HepG2 (cell line): ENCODE results near the gene TFEB. TPM values are rescaled to one million over a fixed set of nuclear protein-coding genes. Genes with fewer than 3 reads are reported as not detected.

Source experiments
- ATAC-seq: fragments of 200-7000 bp; cut with Tn5 transposase; 3 replicates; pipeline ENCODE4 v1.9.1; 2020; ENCODE audit warnings: mild to moderate bottlenecking, moderate library complexity
- BruUV-seq: library from RNA; stranded (reverse); fragments of 400-500 nt; replicated peaks from 2 replicates; lab custom pipeline; 2021; lab: Mats Ljungman, UMichigan
- CTCF ChIA-PET: fragments of 300-600 bp; formaldehyde crosslinking; extraction: SDS; loops from one replicate; lab custom pipeline; 2021; ENCODE audit warnings: low total read pairs, inconsistent platforms, low intra/inter-chr PET ratio; lab: Yijun Ruan, JAX
- POLR2A ChIA-PET: fragments of 350-600 bp; sonication (Branson Sonifier 250); formaldehyde crosslinking; loops from one replicate; lab custom pipeline; 2020; ENCODE audit warnings: antibody characterized with exemption, inconsistent platforms; lab: Yijun Ruan, JAX
- DNase-seq: peaks from one replicate; pipeline ENCODE4 v3.0.0-alpha.2; 2015; ENCODE audit warnings: low spot score
- FAIRE-seq: peaks from 3 replicates; lab custom pipeline; 2011; peaks lifted over from hg19 to GRCh38; lab: Jason Lieb, UNC
- H2AFZ ChIP-seq: one replicate; pipeline ENCODE4 v1.6.1; 2011; ENCODE audit warnings: low read length, inconsistent platforms
- H3K27ac ChIP-seq: fragments of 300-600 bp; 3 replicates; pipeline ENCODE4 v1.8.0; 2011; ENCODE audit warnings: mixed run types, mild to moderate bottlenecking, mixed read lengths, low read length, inconsistent platforms; ENCODE audit not compliant: insufficient read depth; ENCODE audit errors: extremely low read length
- H3K27me3 ChIP-seq, 2 experiments: fragments of 200-600 bp in 1 of 2; 2 replicates in 1 of 2; 3 replicates in 1 of 2; pipeline versions ENCODE4 v1.6.0 to v1.8.0; 2011; ENCODE audit warnings: low read length in 2 of 2, mild to moderate bottlenecking in 2 of 2, moderate library complexity in 2 of 2, inconsistent platforms in 1 of 2; ENCODE audit not compliant: insufficient read depth in 2 of 2, control insufficient read depth in 1 of 2
- H3K36me3 ChIP-seq, 2 experiments: fragments of 200-600 bp in 1 of 2; replicated peaks in 1 of 2; 2 replicates in 1 of 2; 3 replicates in 1 of 2; pipeline versions ENCODE4 v1.5.1 to v1.8.0; 2011; ENCODE audit warnings: low read length in 2 of 2, inconsistent platforms in 1 of 2; ENCODE audit not compliant: insufficient read depth in 2 of 2, control insufficient read depth in 1 of 2
- H3K4me1 ChIP-seq: 2 replicates; pipeline ENCODE4 v1.5.1; 2012; ENCODE audit warnings: low read length, inconsistent platforms; ENCODE audit not compliant: insufficient read depth
- H3K4me2 ChIP-seq: 2 replicates; pipeline ENCODE4 v1.6.0; 2011; ENCODE audit warnings: low read depth, low read length, inconsistent platforms
- H3K4me3 ChIP-seq, 3 experiments: fragments of 200-600 bp in 1 of 3; sonication (generic), shearing (Covaris generic) in 1 of 3; replicated peaks in 1 of 3; 2 replicates each; pipeline ENCODE4 v1.5.1; 2011 to 2016; ENCODE audit warnings: low read length in 3 of 3, inconsistent platforms in 2 of 3, low read depth in 2 of 3, mild to moderate bottlenecking in 2 of 3, control low read depth in 1 of 3, mixed read lengths in 1 of 3; ENCODE audit not compliant: insufficient read depth in 1 of 3
- H3K79me2 ChIP-seq: one replicate; pipeline ENCODE4 v1.6.1; 2011; ENCODE audit warnings: low read length, inconsistent platforms; ENCODE audit not compliant: insufficient read depth
- H3K9ac ChIP-seq: 2 replicates; pipeline ENCODE4 v1.6.0; 2011; ENCODE audit warnings: mild to moderate bottlenecking, low read depth, low read length, inconsistent platforms; ENCODE audit not compliant: insufficient read depth
- H3K9me3 ChIP-seq: 2 replicates; pipeline ENCODE4 v1.5.1; 2012; ENCODE audit warnings: mild to moderate bottlenecking, low read length
- H4K20me1 ChIP-seq: 2 replicates; pipeline ENCODE4 v1.6.0; 2011; ENCODE audit warnings: inconsistent platforms, mild to moderate bottlenecking, low read length, moderate library complexity; ENCODE audit not compliant: insufficient read depth
- BRD4 ChIP-seq: sonication (generic); formaldehyde crosslinking; IDR thresholded peaks from 2 replicates; pipeline ENCODE4 v1.4.0; 2020; ENCODE audit warnings: missing genetic modification reagents
- CSRNP2 ChIP-seq: sonication (generic); formaldehyde crosslinking; conservative IDR thresholded peaks from 2 replicates; pipeline ENCODE4 v1.8.0; 2022; ENCODE audit warnings: low read depth, missing genetic modification reagents
- KAT8 ChIP-seq: IDR thresholded peaks from 2 replicates; pipeline ENCODE4 v1.6.1; 2016; ENCODE audit warnings: missing genetic modification reagents, missing compliant biosample characterization
- MEF2D ChIP-seq: sonication (generic); formaldehyde crosslinking; IDR thresholded peaks from 2 replicates; pipeline ENCODE4 v1.5.1; 2020; ENCODE audit warnings: mild to moderate bottlenecking, missing genetic modification reagents
- PAXIP1 ChIP-seq: sonication (generic); formaldehyde crosslinking; conservative IDR thresholded peaks from 2 replicates; pipeline ENCODE4 v1.4.0; 2020; ENCODE audit warnings: mild to moderate bottlenecking, missing genetic modification reagents, moderate library complexity
- PBX2 ChIP-seq: IDR thresholded peaks from 2 replicates; pipeline ENCODE4 v1.6.1; 2016; ENCODE audit warnings: control low read depth
- PCBP1 ChIP-seq: fragments of 200-400 bp; formaldehyde crosslinking; IDR thresholded peaks from 2 replicates; pipeline ENCODE4 v1.6.1; 2017; ENCODE audit warnings: mild to moderate bottlenecking, low read depth, low read length, borderline replicate concordance
- SMAD9 ChIP-seq: sonication (generic); formaldehyde crosslinking; IDR thresholded peaks from 2 replicates; pipeline ENCODE4 v1.5.1; 2020; ENCODE audit warnings: mild to moderate bottlenecking, missing genetic modification reagents
- TBP ChIP-seq: sonication (generic); formaldehyde crosslinking; IDR thresholded peaks from 2 replicates; pipeline ENCODE4 v1.5.0; 2020; ENCODE audit warnings: missing genetic modification reagents
- TBX2 ChIP-seq: sonication (generic); formaldehyde crosslinking; IDR thresholded peaks from 2 replicates; pipeline ENCODE4 v1.5.0; 2020; ENCODE audit warnings: missing genetic modification reagents, mild to moderate bottlenecking, borderline replicate concordance
- THAP7 ChIP-seq: sonication (generic); formaldehyde crosslinking; IDR thresholded peaks from 2 replicates; pipeline ENCODE4 v1.8.1; 2023; ENCODE audit warnings: mild to moderate bottlenecking, missing genetic modification reagents
- THYN1 ChIP-seq: sonication (generic); formaldehyde crosslinking; IDR thresholded peaks from 2 replicates; pipeline ENCODE4 v1.8.1; 2023; ENCODE audit warnings: low read depth, mild to moderate bottlenecking, moderate library complexity, missing genetic modification reagents, borderline replicate concordance
- ZEB1 ChIP-seq: IDR thresholded peaks from 2 replicates; pipeline ENCODE4 v1.6.1; 2012; ENCODE audit warnings: mild to moderate bottlenecking, low read depth, inconsistent platforms; ENCODE audit not compliant: insufficient replicate concordance
- ZNF17 ChIP-seq: sonication (generic); formaldehyde crosslinking; IDR thresholded peaks from 2 replicates; pipeline ENCODE4 v1.5.0; 2020; ENCODE audit warnings: mild to moderate bottlenecking, missing genetic modification reagents
- ZNF678 ChIP-seq: sonication (generic); formaldehyde crosslinking; IDR thresholded peaks from 2 replicates; pipeline ENCODE4 v1.4.0; 2020; ENCODE audit warnings: mild to moderate bottlenecking, missing genetic modification reagents
- ZNF740 ChIP-seq: sonication (generic); formaldehyde crosslinking; IDR thresholded peaks from 2 replicates; pipeline ENCODE4 v1.4.0; 2020; ENCODE audit warnings: missing genetic modification reagents
- WGBS: methylation state at CpG from one replicate; pipeline ENCODE4 v1.1.6; 2017; ENCODE audit warnings: low lambda C conversion rate; 5-methylcytosine and 5-hydroxymethylcytosine counted together
- in situ Hi-C: cut with HindIII; loops from 2 replicates; pipeline ENCODE4 v1.10.0; 2017; ENCODE audit warnings: low pct_unique_long_range_greater_than_20kb; ENCODE audit not compliant: extremely low pct_ligation_motif_present
- intact Hi-C: fragments of 100-400 bp; cut with micrococcal nuclease; formaldehyde crosslinking; loops from one replicate; pipeline ENCODE4 v1.10.0; 2022; ENCODE audit not compliant: unreplicated experiment
- polyA plus RNA-seq, 8 experiments: library from polyadenylated mRNA; depleted of rRNA in 3 of 8; stranded (reverse) in 7 of 8; unstranded in 1 of 8; fragments of >200 nt; fragmentation: Illumina TruSeq in 4 of 8; extraction: Trizol in 4 of 8; gene quantifications; 2 replicates each; pipeline versions ENCODE4 v1.2.1 to v1.2.3, GENCODE V29; 2011 to 2016; ENCODE audit warnings: low read depth in 4 of 8, missing spikeins in 1 of 8, mixed read lengths in 1 of 8; ENCODE audit not compliant: insufficient read depth in 1 of 8
- total RNA-seq, 5 experiments: library from RNA; depleted of rRNA; stranded (reverse); fragments of >200 nt; fragmentation: Illumina TruSeq; extraction: Trizol; gene quantifications; 2 replicates each; pipeline ENCODE4 v1.2.3, GENCODE V29; 2016; ENCODE audit warnings: low read depth in 1 of 5

TFEB gene
- total and polyA plus RNA-seq, 2 of the 13 experiments (the other 11 are each of a cell fraction or from before 2014, with no cell fraction given) = 13.3 to 18.7 TPM

GRCh38 chr6:41729624-41730023 is 5.8 kb downstream of the TFEB start:
- ATAC-seq (no peak), DNase-seq (no peak), FAIRE-seq (no peak)
- H3K4me1 ChIP-seq = peaks cover 52% of the 10 kb centered on the region
- H4K20me1 ChIP-seq = no peaks in the 10 kb centered on the region
- peaks cover 5% of the 10 kb centered on the region for H3K79me2 ChIP-seq
- no peak overlapping the region for H3K4me2 ChIP-seq
- WGBS = 95% methylated on average over 7 of the region's 7 CpGs
- intact Hi-C loops = loop anchor here (10.0 kb wide), 1 partner anchor 315 kb away; no protein-coding TSS in a partner anchor
- H2AFZ ChIP-seq = no peak overlapping the region
- H3K27me3 ChIP-seq = no peaks in the 10 kb centered on the region; a peak in 1 of 5 replicates
- CTCF ChIA-PET = no interaction called here
- TF ChIP-seq THAP7 (CRISPR knock-in tag) (no peak), KAT8 (CRISPR knock-in tag) (no peak), ZNF740 (CRISPR knock-in tag) (no peak), SMAD9 (no peak), ZNF17 (CRISPR knock-in tag) (no peak), TBX2 (CRISPR knock-in tag) (no peak), CSRNP2 (CRISPR knock-in tag) (no peak), ZNF678 (CRISPR knock-in tag) (no peak), MEF2D (CRISPR knock-in tag) (no peak), ZEB1 (no peak), THYN1 (CRISPR knock-in tag) (no peak), TBP (CRISPR knock-in tag) (no peak), PAXIP1 (CRISPR knock-in tag) (no peak), PBX2 (CRISPR knock-in tag) (no peak), PCBP1 (no peak), BRD4 (CRISPR knock-in tag) (no peak)
- no peak overlapping the region for H3K9ac ChIP-seq
- in situ Hi-C loops = no loop called here
- no peaks in the 10 kb centered on the region for H3K9me3 ChIP-seq
- H3K4me3 ChIP-seq = no peak overlapping the region
- POLR2A ChIA-PET = no interaction called here
- H3K36me3 ChIP-seq = no peaks in the 10 kb centered on the region
- no TSS peak for BruUV-seq
- no peak overlapping the region for H3K27ac ChIP-seq
